NB4 (cell line): ENCODE results near the gene PILRA.
"Not testable (repeated sequence)": the region's sequence is repeated elsewhere in the genome, so short reads cannot be mapped to it uniquely, and the experiment has no call there.

Experiments used
- DNase-seq: peaks from one replicate; pipeline ENCODE4 v3.0.0; 2010; ENCODE audit warnings: low read depth
- H3K4me3 ChIP-seq: one replicate; pipeline ENCODE4 v1.5.1; 2011; ENCODE audit warnings: mild to moderate bottlenecking, low read depth, low read length, moderate library complexity
- MYC ChIP-seq: IDR thresholded peaks from 2 replicates; pipeline ENCODE4 v1.6.1; 2011; ENCODE audit warnings: low read depth, low read length
- POLR2A ChIP-seq: IDR thresholded peaks from 2 replicates; pipeline ENCODE4 v1.6.1; 2011; ENCODE audit warnings: mild to moderate bottlenecking; ENCODE audit not compliant: insufficient read length; ENCODE audit errors: extremely low read depth
- TF ChIP-seq, protein P1 (sequence below): IDR thresholded peaks from 2 replicates; pipeline ENCODE4 v1.6.1; 2011; ENCODE audit warnings: low read depth, low read length
- TF ChIP-seq, protein P2 (sequence below): IDR thresholded peaks from one replicate; pipeline ENCODE4 v1.5.1; 2012; ENCODE audit warnings: low read depth, low read length

PILRA gene

GRCh38 chr7:100435401-100436304 is 62.4 kb downstream of the PILRA start:
- TF ChIP-seq MYC, result peak; percentile 76; the same call in 1 of the 2 replicates
- TF ChIP-seq, protein P1, sequence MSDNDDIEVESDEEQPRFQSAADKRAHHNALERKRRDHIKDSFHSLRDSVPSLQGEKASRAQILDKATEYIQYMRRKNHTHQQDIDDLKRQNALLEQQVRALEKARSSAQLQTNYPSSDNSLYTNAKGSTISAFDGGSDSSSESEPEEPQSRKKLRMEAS, result peak; percentile 67
- TF ChIP-seq POLR2A, result no peak
- TF ChIP-seq, protein P2, sequence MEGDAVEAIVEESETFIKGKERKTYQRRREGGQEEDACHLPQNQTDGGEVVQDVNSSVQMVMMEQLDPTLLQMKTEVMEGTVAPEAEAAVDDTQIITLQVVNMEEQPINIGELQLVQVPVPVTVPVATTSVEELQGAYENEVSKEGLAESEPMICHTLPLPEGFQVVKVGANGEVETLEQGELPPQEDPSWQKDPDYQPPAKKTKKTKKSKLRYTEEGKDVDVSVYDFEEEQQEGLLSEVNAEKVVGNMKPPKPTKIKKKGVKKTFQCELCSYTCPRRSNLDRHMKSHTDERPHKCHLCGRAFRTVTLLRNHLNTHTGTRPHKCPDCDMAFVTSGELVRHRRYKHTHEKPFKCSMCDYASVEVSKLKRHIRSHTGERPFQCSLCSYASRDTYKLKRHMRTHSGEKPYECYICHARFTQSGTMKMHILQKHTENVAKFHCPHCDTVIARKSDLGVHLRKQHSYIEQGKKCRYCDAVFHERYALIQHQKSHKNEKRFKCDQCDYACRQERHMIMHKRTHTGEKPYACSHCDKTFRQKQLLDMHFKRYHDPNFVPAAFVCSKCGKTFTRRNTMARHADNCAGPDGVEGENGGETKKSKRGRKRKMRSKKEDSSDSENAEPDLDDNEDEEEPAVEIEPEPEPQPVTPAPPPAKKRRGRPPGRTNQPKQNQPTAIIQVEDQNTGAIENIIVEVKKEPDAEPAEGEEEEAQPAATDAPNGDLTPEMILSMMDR, result no peak
- peak; percentile 76 for DNase-seq
- H3K4me3 ChIP-seq, result peak overlapping the region; percentile 87

DNA sequence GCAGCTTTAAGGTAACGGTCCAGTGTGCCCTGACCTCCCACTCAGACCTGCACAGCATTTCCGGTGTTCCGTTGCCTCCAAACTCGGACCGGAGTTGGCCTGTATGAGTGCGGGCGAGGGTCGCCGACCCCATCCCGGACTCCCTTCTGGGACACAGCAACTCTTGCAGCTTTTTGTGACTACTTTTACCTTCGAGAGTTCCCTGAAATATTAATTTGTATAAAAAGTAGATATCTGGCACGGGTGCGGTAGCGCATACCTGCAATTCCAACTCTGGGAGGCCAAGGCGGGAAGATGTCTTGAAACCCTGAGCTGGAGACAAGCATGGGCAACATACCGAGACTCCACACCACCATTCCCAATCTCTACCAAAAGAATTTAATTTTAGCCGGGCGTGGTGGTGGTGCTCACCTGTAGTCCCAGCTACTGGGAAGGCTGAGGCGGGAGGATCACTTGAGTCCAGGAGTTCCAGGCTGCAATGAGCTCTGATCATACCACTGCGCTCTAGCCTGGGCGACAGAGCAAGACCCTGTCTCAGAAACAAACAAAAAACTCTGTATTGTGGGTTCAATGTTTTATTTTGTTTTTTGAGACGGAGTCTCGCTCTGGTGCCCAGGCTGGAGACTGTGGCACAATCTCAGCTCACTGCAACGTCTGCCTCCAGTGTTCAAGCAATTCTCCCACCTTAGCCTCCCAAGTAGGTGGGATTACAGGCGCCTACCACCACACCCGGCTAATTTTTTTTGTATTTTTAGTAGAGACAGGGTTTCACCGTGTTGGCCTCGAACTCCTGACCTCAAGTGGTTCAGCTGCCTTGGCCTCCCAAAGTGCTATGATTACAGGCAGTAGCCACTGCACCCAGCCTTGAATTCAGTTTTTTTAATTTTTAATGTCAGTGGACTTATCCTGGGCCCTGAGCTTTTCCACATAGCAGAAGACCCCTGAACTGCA is 64.1 kb downstream of the PILRA start:
- no peak overlapping the region for H3K4me3 ChIP-seq
- no peak for DNase-seq
- TF ChIP-seq MYC, result no peak
- no peak for TF ChIP-seq POLR2A
- TF ChIP-seq, protein P1, result no peak
- TF ChIP-seq, protein P2, result no peak

- TF ChIP-seq, protein P1, result no peak
- TF ChIP-seq POLR2A (no peak), MYC (no peak)
- TF ChIP-seq, protein P2, result no peak
- no peak for DNase-seq
- H3K4me3 ChIP-seq, result no peak overlapping the region
These were observed 64.9 kb downstream of the PILRA start for GRCh38 chr7:100438172-100438571.

DNA sequence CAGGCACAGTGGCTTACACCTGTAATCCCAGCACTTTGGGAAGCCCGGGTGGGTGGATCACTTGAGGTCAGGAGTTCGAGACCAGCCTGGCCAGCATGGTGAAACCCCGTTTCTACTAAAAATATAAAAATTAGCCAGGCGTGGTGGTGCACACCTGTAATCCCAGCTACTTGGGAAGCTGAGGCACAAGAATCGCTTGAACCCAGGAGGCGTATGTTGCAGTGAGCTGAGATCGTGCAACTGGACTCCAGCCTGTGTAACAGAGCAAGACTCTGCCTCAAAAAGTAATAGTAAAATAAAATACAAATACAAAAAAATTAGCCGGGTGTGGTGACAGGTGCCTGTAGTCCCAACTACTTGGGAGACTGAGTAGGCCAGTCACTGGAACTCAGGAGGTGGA is 65.4 kb downstream of the PILRA start:
- DNase-seq, H3K4me3 ChIP-seq: not testable (repeated sequence)

GRCh38 chr7:100439244-100439643 is 66.0 kb downstream of the PILRA start:
- H3K4me3 ChIP-seq, DNase-seq: not testable (repeated sequence)

DNA sequence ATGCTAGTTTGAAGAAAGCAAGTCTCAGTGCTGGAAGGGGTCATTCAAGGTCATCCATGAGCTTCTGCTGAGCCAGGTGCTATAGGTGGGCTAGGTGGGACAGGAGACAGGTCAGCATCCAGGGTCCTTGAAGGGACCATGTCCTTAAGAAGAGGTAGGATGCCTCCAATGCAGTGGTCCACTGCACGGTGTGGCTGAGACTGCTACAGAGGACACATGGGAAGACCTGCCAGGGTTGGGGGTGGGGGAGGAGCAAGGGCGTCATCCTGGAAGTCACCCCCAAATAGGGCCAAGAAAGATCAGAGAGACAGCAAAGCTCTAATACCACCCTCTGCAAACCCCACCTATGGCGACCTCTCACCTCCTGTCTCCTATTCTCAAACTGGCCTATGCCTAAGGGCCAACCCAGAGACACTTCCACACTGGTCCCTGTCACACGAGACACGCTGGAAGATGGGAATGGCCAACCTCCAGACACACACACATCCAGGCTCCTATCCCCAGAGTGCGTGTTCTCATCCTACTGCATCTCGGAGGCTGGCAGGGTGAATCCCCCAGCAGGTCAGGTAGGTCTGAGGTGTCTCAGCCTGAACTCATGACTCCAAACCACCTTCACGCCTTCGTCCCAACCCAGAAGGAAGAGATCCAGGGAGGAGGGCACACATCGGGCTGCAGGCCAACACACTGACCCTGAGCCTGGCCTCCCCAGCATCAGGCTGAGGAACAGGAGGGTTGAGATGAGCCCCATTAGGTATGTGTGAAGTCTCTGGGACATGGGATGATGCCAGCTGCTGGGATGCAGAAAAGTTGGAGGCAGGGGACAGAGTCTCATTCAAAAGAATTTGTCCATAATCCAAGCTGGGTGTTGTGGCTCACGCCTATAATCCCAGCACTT is 68.6 kb downstream of the PILRA start:
- TF ChIP-seq POLR2A, result no peak
- TF ChIP-seq, protein P1, result no peak
- TF ChIP-seq MYC, result no peak
- TF ChIP-seq, protein P2, result no peak
- no peak overlapping the region for H3K4me3 ChIP-seq

More for the DNA sequence above, 68.6 kb downstream of the PILRA start:
- DNase-seq, result no peak
